Astrocyte of the cerebellum (primary cell): ENCODE measurements around the gene PTPRT.

Experiments used
- DNase-seq: peaks from one replicate; pipeline ENCODE4 v3.0.0-alpha.2; 2011; ENCODE audit warnings: low read depth
- H3K4me3 ChIP-seq: 2 replicates; pipeline ENCODE4 v1.5.1; 2011; ENCODE audit warnings: mild to moderate bottlenecking, low read depth, low read length, moderate library complexity
- CTCF ChIP-seq: IDR thresholded peaks from 2 replicates; pipeline ENCODE4 v1.5.1; 2012; ENCODE audit warnings: low read length, low read depth, moderate library complexity, mild to moderate bottlenecking; ENCODE audit errors: missing control alignments
- in situ Hi-C: cut with HindIII; loops from 2 replicates; pipeline ENCODE4 v1.10.0; 2017; ENCODE audit warnings: low sequenced_read_pairs

Gene PTPRT

GRCh38 chr20:43189554-43190331 is at the start of gene PTPRT:
Gene PTPRT (minus strand): TSS chr20:43189906. CDS start chr20:43189733, 173 bp downstream.
- in situ Hi-C loops = no loop called here
- no peak for TF ChIP-seq CTCF

GRCh38 chr20:43238833-43239232 is 49.1 kb upstream of the PTPRT start:
- DNase-seq = no peak
- in situ Hi-C loops = no loop called here

More at GRCh38 chr20:43189554-43190331, at the start of gene PTPRT:
- no peak within 1 kb of the TSS for H3K4me3 ChIP-seq
- no peak for DNase-seq

GRCh38 chr20:43238266-43238665 is 48.6 kb upstream of the PTPRT start:
- no peak for DNase-seq
- H3K4me3 ChIP-seq = no peak overlapping the region
- in situ Hi-C loops = no loop called here
- no peak for TF ChIP-seq CTCF

More at GRCh38 chr20:43238833-43239232, 49.1 kb upstream of the PTPRT start:
- TF ChIP-seq CTCF = no peak
- no peak overlapping the region for H3K4me3 ChIP-seq

GRCh38 chr20:43237651-43238168 is 48.0 kb upstream of the PTPRT start:
- TF ChIP-seq CTCF = no peak
- no peak overlapping the region for H3K4me3 ChIP-seq
- no peak for DNase-seq
- in situ Hi-C loops = no loop called here

GRCh38 chr20:43235998-43236397 is 46.3 kb upstream of the PTPRT start:
- DNase-seq = no peak
- no peak for TF ChIP-seq CTCF
- in situ Hi-C loops = no loop called here
- no peak overlapping the region for H3K4me3 ChIP-seq

- in situ Hi-C loops = no loop called here
- no peak for TF ChIP-seq CTCF
- DNase-seq = no peak
- H3K4me3 ChIP-seq = no peak overlapping the region
Measured at GRCh38 chr20:43231829-43232228, 42.1 kb upstream of the PTPRT start.
